Neuronal stem cell (in vitro differentiated cells): Measurements from ENCODE around the gene NAA20.

ENCODE experiments used
- DNase-seq: peaks from one replicate; pipeline ENCODE4 v3.0.0-alpha.2; 2013; ENCODE audit warnings: low spot score
- H2AFZ ChIP-seq: one replicate; pipeline ENCODE4 v1.6.1; 2013; ENCODE audit warnings: mild to moderate bottlenecking, low read length, inconsistent platforms
- H2AK5ac ChIP-seq: 2 replicates; pipeline ENCODE4 v1.6.1; 2013; ENCODE audit warnings: low read depth, mild to moderate bottlenecking, inconsistent platforms, low read length, moderate library complexity, mixed read lengths
- H2BK120ac ChIP-seq: 2 replicates; pipeline ENCODE4 v1.6.1; 2013; ENCODE audit warnings: low read depth, mild to moderate bottlenecking, inconsistent platforms, low read length, moderate library complexity, mixed read lengths
- H2BK12ac ChIP-seq: one replicate; pipeline ENCODE4 v1.6.1; 2013; ENCODE audit warnings: low read length, inconsistent platforms
- H2BK15ac ChIP-seq: 2 replicates; pipeline ENCODE4 v1.6.1; 2013; ENCODE audit warnings: mild to moderate bottlenecking, low read length, inconsistent platforms, mixed read lengths
- H2BK5ac ChIP-seq: one replicate; pipeline ENCODE4 v1.6.1; 2013; ENCODE audit warnings: inconsistent platforms, mild to moderate bottlenecking, low read length, moderate library complexity
- H3K14ac ChIP-seq: one replicate; pipeline ENCODE4 v1.6.1; 2013; ENCODE audit warnings: low read length, inconsistent platforms
- H3K18ac ChIP-seq: 2 replicates; pipeline ENCODE4 v1.6.1; 2013; ENCODE audit warnings: low read length, inconsistent platforms
- H3K23ac ChIP-seq: 2 replicates; pipeline ENCODE4 v1.6.1; 2013; ENCODE audit warnings: low read depth, mild to moderate bottlenecking, mixed read lengths, low read length, inconsistent platforms; ENCODE audit not compliant: poor library complexity
- H3K27ac ChIP-seq: replicated peaks from 3 replicates; pipeline ENCODE4 v1.5.1; 2013; ENCODE audit warnings: low read length, inconsistent platforms
- H3K27me3 ChIP-seq, 3 experiments: 2 replicates each; pipeline ENCODE4 v1.6.1; 2013; ENCODE audit warnings: low read length in 3 of 3, mild to moderate bottlenecking in 2 of 3, inconsistent platforms in 1 of 3, low read depth in 1 of 3, mixed read lengths in 1 of 3, moderate library complexity in 1 of 3; ENCODE audit not compliant: control insufficient read depth in 3 of 3, insufficient read depth in 3 of 3
- H3K36me3 ChIP-seq, 2 donors: replicated peaks in 1 of 2; 2 replicates each; pipeline ENCODE4 v1.6.1; 2013; ENCODE audit warnings: low read length in 2 of 2; ENCODE audit not compliant: control insufficient read depth in 2 of 2, insufficient read depth in 2 of 2
- H3K4ac ChIP-seq: 2 replicates; pipeline ENCODE4 v1.6.1; 2013; ENCODE audit warnings: inconsistent platforms, mild to moderate bottlenecking, low read length, moderate library complexity
- H3K4me1 ChIP-seq, 2 donors: 1 replicate in 1 of 2; 2 replicates in 1 of 2; pipeline ENCODE4 v1.6.1; 2013; ENCODE audit warnings: low read length in 2 of 2, low read depth in 1 of 2; ENCODE audit not compliant: control insufficient read depth in 2 of 2, insufficient read depth in 1 of 2
- H3K4me2 ChIP-seq: one replicate; pipeline ENCODE4 v1.6.1; 2013; ENCODE audit warnings: mild to moderate bottlenecking, low read length, inconsistent platforms; ENCODE audit not compliant: insufficient read depth, poor library complexity, severe bottlenecking
- H3K4me3 ChIP-seq, 2 donors: 2 replicates each; pipeline ENCODE4 v1.5.1; 2013; ENCODE audit warnings: low read length in 2 of 2, mild to moderate bottlenecking in 2 of 2, inconsistent platforms in 1 of 2, moderate library complexity in 1 of 2
- H3K79me1 ChIP-seq: one replicate; pipeline ENCODE4 v1.6.1; 2013; ENCODE audit warnings: low read depth, mild to moderate bottlenecking, inconsistent platforms, low read length, moderate library complexity
- H3K9ac ChIP-seq: one replicate; pipeline ENCODE4 v1.6.1; 2013; ENCODE audit warnings: mild to moderate bottlenecking, low read depth, low read length, inconsistent platforms; ENCODE audit not compliant: poor library complexity
- H3K9me3 ChIP-seq, 2 donors: replicated peaks in 1 of 2; 2 replicates each; pipeline versions ENCODE3 to v1.6.1; 2013; ENCODE audit warnings: low read length in 2 of 2, mild to moderate bottlenecking in 2 of 2, inconsistent platforms in 1 of 2, low read depth in 1 of 2, mixed read lengths in 1 of 2, moderate library complexity in 1 of 2; ENCODE audit not compliant: control insufficient read depth in 2 of 2, insufficient read depth in 1 of 2
- H4K8ac ChIP-seq: one replicate; pipeline ENCODE4 v1.6.1; 2013; ENCODE audit warnings: low read depth, mild to moderate bottlenecking, inconsistent platforms, low read length, moderate library complexity
- H4K91ac ChIP-seq: one replicate; pipeline ENCODE4 v1.6.1; 2013; ENCODE audit warnings: low read length, low read depth, mild to moderate bottlenecking, inconsistent platforms; ENCODE audit not compliant: poor library complexity
- WGBS, 2 donors: extraction: QIAGEN DNeasy Blood & Tissue Kit; methylation state at CpG; one replicate each; pipeline ENCODE4 v1.1.7; 2013; ENCODE audit warnings: missing lambda C conversion rate in 2 of 2, mixed read lengths in 1 of 2; ENCODE audit not compliant: insufficient read length in 2 of 2, insufficient replicate concordance in 1 of 2; ENCODE audit errors: extremely low coverage in 2 of 2; 5-methylcytosine and 5-hydroxymethylcytosine counted together

Gene NAA20

GRCh38 chr20:19991854-19992253 lies 25.3 kb upstream of the NAA20 start:
- Histone ChIP-seq H2BK5ac (no peak overlapping the region), H3K4me2 (no peak overlapping the region), H3K27me3 (no peaks in the 10 kb centered on the region), H3K4ac (no peak overlapping the region), H2BK15ac (no peak overlapping the region), H3K23ac (no peak overlapping the region), H3K36me3 (no peaks in the 10 kb centered on the region), H3K18ac (no peak overlapping the region), H2BK12ac (no peak overlapping the region), H3K27ac (no peak overlapping the region), H4K91ac (no peak overlapping the region), H3K14ac (no peak overlapping the region), H3K4me3 (no peak overlapping the region), H3K4me1 (peaks cover 17 to 19% of the 10 kb centered on the region in 2 donors), H2AFZ (no peak overlapping the region), H3K9ac (no peak overlapping the region), H3K9me3 (no peaks in the 10 kb centered on the region), H3K79me1 (no peaks in the 10 kb centered on the region), H4K8ac (no peak overlapping the region), H2AK5ac (no peak overlapping the region), H2BK120ac (no peak overlapping the region)
- no CpG with 5 or more reads among the region's 2 CpGs for WGBS, 2 donors
- DNase-seq, result no peak

GRCh38 chr20:19992996-19993908 lies 23.9 kb upstream of the NAA20 start:
- Histone ChIP-seq H2AFZ (peak overlapping the region; percentile 43), H3K36me3 (no peaks in the 10 kb centered on the region), H3K23ac (no peak overlapping the region), H3K4me1 (peaks cover 17 to 19% of the 10 kb centered on the region in 2 donors), H4K91ac (no peak overlapping the region), H3K14ac (no peak overlapping the region), H2BK15ac (no peak overlapping the region), H2BK12ac (no peak overlapping the region), H2AK5ac (no peak overlapping the region), H2BK5ac (no peak overlapping the region), H3K9me3 (no peaks in the 10 kb centered on the region), H4K8ac (no peak overlapping the region), H3K79me1 (no peaks in the 10 kb centered on the region), H3K4me3 (no peak overlapping the region), H3K18ac (no peak overlapping the region), H3K4ac (no peak overlapping the region), H3K9ac (no peak overlapping the region), H2BK120ac (no peak overlapping the region), H3K27ac (no peak overlapping the region), H3K4me2 (no peak overlapping the region), H3K27me3 (no peaks in the 10 kb centered on the region)
- WGBS, 2 donors, result no CpG with 5 or more reads among the region's 14 CpGs
- no peak for DNase-seq

GRCh38 chr20:19993958-19994669 lies 23.0 kb upstream of the NAA20 start:
- H4K91ac ChIP-seq, result no peak overlapping the region
- WGBS, 2 donors, result no CpG with 5 or more reads among the region's 12 CpGs

GRCh38 chr20:19995220-19995863 lies 21.8 kb upstream of the NAA20 start:
- Histone ChIP-seq H3K79me1 (no peaks in the 10 kb centered on the region), H3K23ac (no peak overlapping the region), H4K91ac (no peak overlapping the region), H2BK120ac (no peak overlapping the region), H3K4me1 (peaks cover 16 to 17% of the 10 kb centered on the region in 2 donors), H3K4ac (no peak overlapping the region), H3K14ac (no peak overlapping the region), H4K8ac (no peak overlapping the region), H2AFZ (no peak overlapping the region), H3K9me3 (no peaks in the 10 kb centered on the region), H3K27me3 (no peaks in the 10 kb centered on the region), H3K4me2 (no peak overlapping the region), H2BK5ac (no peak overlapping the region), H3K27ac (no peak overlapping the region), H3K36me3 (no peaks in the 10 kb centered on the region), H3K4me3 (no peak overlapping the region), H2AK5ac (no peak overlapping the region), H2BK15ac (no peak overlapping the region), H2BK12ac (no peak overlapping the region), H3K9ac (no peak overlapping the region), H3K18ac (no peak overlapping the region)
- no CpG with 5 or more reads among the region's 5 CpGs for WGBS, 2 donors
- DNase-seq, result no peak

More at GRCh38 chr20:19993958-19994669, 23.0 kb upstream of the NAA20 start:
- H3K27ac ChIP-seq, result no peak overlapping the region
- no peak overlapping the region for H3K4ac ChIP-seq
- no peak overlapping the region for H2AFZ ChIP-seq
- no peaks in the 10 kb centered on the region for H3K79me1 ChIP-seq
- H3K9ac ChIP-seq, result no peak overlapping the region
- H2BK120ac ChIP-seq, result no peak overlapping the region
- no peak overlapping the region for H3K18ac ChIP-seq
- no peak overlapping the region for H2BK12ac ChIP-seq
- H3K14ac ChIP-seq, result no peak overlapping the region
- H2BK15ac ChIP-seq, result no peak overlapping the region
- no peaks in the 10 kb centered on the region for H3K27me3 ChIP-seq
- H2AK5ac ChIP-seq, result no peak overlapping the region
- no peaks in the 10 kb centered on the region for H3K36me3 ChIP-seq
- H3K23ac ChIP-seq, result no peak overlapping the region
- no peak overlapping the region for H4K8ac ChIP-seq
- no peaks in the 10 kb centered on the region for H3K9me3 ChIP-seq
- H3K4me1 ChIP-seq, result peaks cover 17 to 19% of the 10 kb centered on the region in 2 donors
- DNase-seq, result no peak
- no peak overlapping the region for H3K4me3 ChIP-seq
- H2BK5ac ChIP-seq, result no peak overlapping the region
- H3K4me2 ChIP-seq, result no peak overlapping the region
